Colonic mucosa (tissue), 4 donors: ENCODE results near the gene C19orf67. TPM values are rescaled to one million over a fixed set of nuclear protein-coding genes. Genes with fewer than 3 reads are reported as not detected.

Experiments
- DNase-seq: peaks from one replicate; pipeline ENCODE4 v3.0.0-alpha.2; 2020
- H3K27ac ChIP-seq: fragments of 200-600 bp; one replicate; pipeline ENCODE4 v1.8.0; 2021
- H3K27me3 ChIP-seq: fragments of 200-600 bp; one replicate; pipeline ENCODE4 v1.8.0; 2021
- H3K36me3 ChIP-seq: fragments of 200-600 bp; one replicate; pipeline ENCODE4 v1.8.0; 2021
- H3K4me1 ChIP-seq: fragments of 200-600 bp; one replicate; pipeline ENCODE4 v1.8.0; 2021; ENCODE audit warnings: mild to moderate bottlenecking
- H3K4me3 ChIP-seq: fragments of 200-600 bp; one replicate; pipeline ENCODE4 v1.8.0; 2021
- H3K9ac ChIP-seq, 2 donors: one replicate each; pipeline ENCODE4 v1.7.0; 2013; ENCODE audit warnings: control low read depth in 2 of 2, low read depth in 2 of 2, low read length in 2 of 2
- H3K9me3 ChIP-seq: fragments of 200-600 bp; one replicate; pipeline ENCODE4 v1.8.0; 2021
- CTCF ChIP-seq: fragments of 200-600 bp; IDR thresholded peaks from one replicate; pipeline ENCODE4 v1.8.0; 2022; ENCODE audit warnings: antibody characterized with exemption, mild to moderate bottlenecking
- intact Hi-C: fragments of 100-400 bp; cut with DNase I; formaldehyde crosslinking; loops from one replicate; pipeline ENCODE4 v1.14.1; 2022
- total RNA-seq, 2 donors: library from RNA; stranded (reverse); fragmentation: NEBNext Ultra II Directional in 1 of 2; extraction: Animal tissue kit (Norgen Biotek cat#: 25700) in 1 of 2; gene quantifications; one replicate each; pipeline ENCODE4 v1.2.1, GENCODE V29; 2021
- donor health status: healthy.
- donor health status: DM: no; HTN: no; CAD: no.
- donor health status: DM: no; HTN: no; CAD: no.

The C19orf67 gene
- total RNA-seq, 2 donors from 2014 or later = 0.19 TPM; not detected in 1

DNA sequence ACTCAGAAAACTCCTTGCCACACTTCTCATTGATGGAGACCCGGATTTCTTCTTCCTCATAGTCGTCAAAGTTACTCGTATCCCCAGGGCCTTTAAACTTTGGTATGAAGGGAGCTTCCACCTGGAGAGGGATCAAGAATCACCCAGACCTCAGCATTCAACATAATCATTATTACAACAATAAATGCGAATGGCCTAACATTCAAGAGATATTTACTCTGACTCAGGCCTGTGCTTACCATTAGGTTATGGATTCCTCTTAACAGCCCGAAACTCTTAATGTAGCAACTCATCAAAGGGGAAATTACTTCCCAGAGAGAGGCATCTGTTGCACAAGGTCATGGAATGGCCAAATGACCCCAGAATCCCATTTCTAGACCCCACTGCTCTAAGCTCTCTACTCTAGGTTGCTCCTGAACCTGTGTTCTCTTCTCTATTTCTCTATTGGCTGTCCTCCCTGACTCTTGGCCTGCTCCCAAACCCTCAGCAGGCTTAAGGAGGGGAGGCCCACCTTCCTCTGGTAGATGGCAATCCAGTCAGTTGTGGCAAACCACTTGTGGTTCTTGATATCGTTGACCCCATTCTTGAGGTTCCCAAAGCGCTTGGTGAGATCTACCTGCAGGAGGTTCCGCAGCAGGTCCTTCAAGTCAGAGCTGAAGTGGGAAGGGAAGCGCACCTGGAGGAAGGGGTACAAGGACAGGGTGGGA, 7.7 kb upstream of the C19orf67 start:
- DNase-seq = no peak
- no peak for TF ChIP-seq CTCF
- H3K27me3 ChIP-seq = no peaks in the 10 kb centered on the region

GRCh38 chr19:14091813-14092462, 6.4 kb upstream of the C19orf67 start:
- H3K27ac ChIP-seq = peak overlapping the region; percentile 95
- intact Hi-C loops = no loop called here
- H3K9ac ChIP-seq = peak overlapping the region; percentile 50 to 84
- TF ChIP-seq CTCF = no peak
- no peaks in the 10 kb centered on the region for H3K4me1 ChIP-seq
- no peaks in the 10 kb centered on the region for H3K27me3 ChIP-seq
- peak overlapping the region; percentile 84 for H3K4me3 ChIP-seq
- peak; percentile 56 for DNase-seq
- no peaks in the 10 kb centered on the region for H3K9me3 ChIP-seq
- no peaks in the 10 kb centered on the region for H3K36me3 ChIP-seq

More for the DNA sequence above, 7.7 kb upstream of the C19orf67 start:
- Histone ChIP-seq H3K4me3 (no peak overlapping the region), H3K4me1 (no peaks in the 10 kb centered on the region), H3K27ac (no peak overlapping the region), H3K9ac (no peak overlapping the region), H3K9me3 (no peaks in the 10 kb centered on the region), H3K36me3 (no peaks in the 10 kb centered on the region)
- intact Hi-C loops = no loop called here

DNA sequence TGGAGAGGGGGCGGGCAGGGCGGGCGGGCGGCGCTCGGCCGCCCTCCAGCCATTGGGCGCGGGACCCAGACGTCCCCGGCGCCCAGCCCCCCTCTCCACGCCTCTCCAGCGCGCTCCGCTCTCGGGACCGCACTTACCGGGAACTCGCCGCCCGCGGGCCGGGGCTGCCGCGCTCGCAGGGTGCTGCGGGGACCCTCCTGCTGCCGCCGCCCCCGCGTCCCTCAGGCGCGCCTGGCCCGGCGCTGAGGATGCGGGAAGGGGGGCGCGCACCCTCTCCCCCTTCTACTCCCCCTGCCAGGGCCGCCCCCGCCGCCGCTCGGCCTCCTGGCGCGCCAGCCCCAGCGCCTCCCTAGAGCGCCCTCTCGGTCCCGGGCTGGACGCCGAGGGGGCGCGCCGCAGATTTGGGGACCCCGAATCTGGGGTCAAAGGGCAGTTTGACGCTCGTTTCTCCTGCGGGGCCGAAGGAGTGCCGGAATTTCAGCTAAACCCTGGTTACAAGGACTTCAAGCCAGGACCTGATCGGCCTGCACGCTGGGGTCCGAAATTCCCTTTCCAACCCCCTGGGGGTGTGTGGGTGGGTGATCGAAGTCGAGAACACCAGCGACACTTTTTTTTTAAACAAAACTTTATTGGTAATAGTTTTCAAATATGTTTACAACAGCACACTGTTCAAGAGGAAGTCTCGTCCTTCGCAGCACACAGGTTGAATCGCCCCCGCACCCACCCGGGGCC, 5.7 kb upstream of the C19orf67 start:
- Histone ChIP-seq H3K9ac (peak overlapping the region; percentile 80 to 84), H3K27me3 (no peaks in the 10 kb centered on the region), H3K27ac (peak overlapping the region; percentile 95), H3K4me3 (peak overlapping the region; percentile 84), H3K4me1 (no peaks in the 10 kb centered on the region), H3K9me3 (no peaks in the 10 kb centered on the region), H3K36me3 (no peaks in the 10 kb centered on the region)
- peak; percentile 84 for DNase-seq
- TF ChIP-seq CTCF = no peak
- intact Hi-C loops = no loop called here

GRCh38 chr19:14090509-14091080, 5.0 kb upstream of the C19orf67 start, which contains the start of gene SAMD1:
TSS of gene SAMD1 (minus strand) at chr19:14090751.
- H3K9me3 ChIP-seq = no peaks in the 10 kb centered on the region
- intact Hi-C loops = no loop called here
- DNase-seq = peak; percentile 88
- H3K9ac ChIP-seq = peak within 1 kb of the TSS; percentile 80 to 84
- peak within 1 kb of the TSS; percentile 84 for H3K4me3 ChIP-seq
- no peak for TF ChIP-seq CTCF
- peak within 1 kb of the TSS; percentile 95 for H3K27ac ChIP-seq
- no peaks in the 10 kb centered on the region for H3K27me3 ChIP-seq
- no peaks in the 10 kb centered on the region for H3K4me1 ChIP-seq
- no peaks in the 10 kb centered on the region for H3K36me3 ChIP-seq
